ENCODE data around the gene PCMTD2.

GRCh38 chr20:64247307-64247618 lies 8.3 kb upstream of the PCMTD2 start:
- TF ChIP-seq CTCF (IDR thresholded peaks at IDR 0.05; ENCODE audit: poor library complexity) = no peak
- no peak for TF ChIP-seq EZH2 (IDR thresholded peaks at IDR 0.05; ENCODE audit: borderline replicate concordance)

Measured in hepatocyte (in vitro differentiated cells).